ENCODE data around the gene DNAJC5. TPM values are rescaled to one million over a fixed set of nuclear protein-coding genes. Genes with fewer than 3 reads are reported as not detected.

DNAJC5 gene
- total and polyA plus RNA-seq, 9 of the 15 experiments (the other 6 are each of a cell fraction or from before 2014, with no cell fraction given): 0.95 to 42.8 (median 23.4) TPM

GRCh38 chr20:63864545-63864977, 30.4 kb upstream of the DNAJC5 start (continued):
- no peak for TF ChIP-seq SP2 (IDR thresholded peaks at IDR 0.05; ENCODE audit: extremely low read depth, low read depth, low read length, poor library complexity, severe bottlenecking)
- no peak for TF ChIP-seq MITF (IDR thresholded peaks at IDR 0.05)
- no peak for TF ChIP-seq JUND (IDR thresholded peaks at IDR 0.05; ENCODE audit: borderline replicate concordance, low read depth, low read length)
- TF ChIP-seq JUND (tag; IDR thresholded peaks at IDR 0.05; ENCODE audit: borderline replicate concordance, low read depth, low read length): no peak
- no peak for TF ChIP-seq SRSF9 (IDR thresholded peaks at IDR 0.05; ENCODE audit: borderline replicate concordance, low read depth, low read length)
- TF ChIP-seq MLLT1 (IDR thresholded peaks at IDR 0.05): 0 out of 4 replicates have a peak, but pooled peaks of 1 of the 2 experiments have one; percentile 23
- peak; percentile 48; the same call in 1 of the 2 replicates for TF ChIP-seq SMARCE1 (IDR thresholded peaks at IDR 0.05)
- TF ChIP-seq POLR2G (IDR thresholded peaks at IDR 0.05; ENCODE audit: low read depth, low read length): no peak
- TF ChIP-seq BRD9 (IDR thresholded peaks at IDR 0.05; ENCODE audit: low read depth, partially characterized antibody): peak; percentile 44
- TF ChIP-seq E2F8 (IDR thresholded peaks at IDR 0.05; ENCODE audit: low read depth, partially characterized antibody): no peak
- TF ChIP-seq SNIP1 (IDR thresholded peaks at IDR 0.05; ENCODE audit: low read depth): no peak; the same call in 1 of the 2 replicates
- no peak for TF ChIP-seq HDAC8 (tag; IDR thresholded peaks at IDR 0.05)
- TF ChIP-seq TOE1 (IDR thresholded peaks at IDR 0.05; ENCODE audit: borderline replicate concordance): no peak
- 0 out of 2 replicates have a peak, but pooled peaks have one; percentile 65 for TF ChIP-seq TOE1 (CRISPR knock-in tag; IDR thresholded peaks at IDR 0.05; ENCODE audit: borderline replicate concordance, low read depth)
- TF ChIP-seq GTF2E2 (tag; IDR thresholded peaks at IDR 0.05): 0 out of 2 replicates have a peak, but pooled peaks have one; percentile 50
- TF ChIP-seq RB1 (IDR thresholded peaks at IDR 0.05; ENCODE audit: low read depth): no peak
- TF ChIP-seq TRIM28 (IDR thresholded peaks at IDR 0.05): 0 out of 2 replicates have a peak, but pooled peaks have one; percentile 15
- 0 out of 2 replicates have a peak, but pooled peaks have one; percentile 36 for TF ChIP-seq HLTF (IDR thresholded peaks at IDR 0.05)
- no peak for TF ChIP-seq ELK1 (CRISPR knock-in tag; IDR thresholded peaks at IDR 0.05)
- peak; percentile 77 for TF ChIP-seq NKRF (IDR thresholded peaks at IDR 0.05; ENCODE audit: borderline replicate concordance)
- no peak for TF ChIP-seq HMG20B (CRISPR knock-in tag; IDR thresholded peaks at IDR 0.05)
